ENCODE results near the gene ZBTB32.

ZBTB32 gene

DNA sequence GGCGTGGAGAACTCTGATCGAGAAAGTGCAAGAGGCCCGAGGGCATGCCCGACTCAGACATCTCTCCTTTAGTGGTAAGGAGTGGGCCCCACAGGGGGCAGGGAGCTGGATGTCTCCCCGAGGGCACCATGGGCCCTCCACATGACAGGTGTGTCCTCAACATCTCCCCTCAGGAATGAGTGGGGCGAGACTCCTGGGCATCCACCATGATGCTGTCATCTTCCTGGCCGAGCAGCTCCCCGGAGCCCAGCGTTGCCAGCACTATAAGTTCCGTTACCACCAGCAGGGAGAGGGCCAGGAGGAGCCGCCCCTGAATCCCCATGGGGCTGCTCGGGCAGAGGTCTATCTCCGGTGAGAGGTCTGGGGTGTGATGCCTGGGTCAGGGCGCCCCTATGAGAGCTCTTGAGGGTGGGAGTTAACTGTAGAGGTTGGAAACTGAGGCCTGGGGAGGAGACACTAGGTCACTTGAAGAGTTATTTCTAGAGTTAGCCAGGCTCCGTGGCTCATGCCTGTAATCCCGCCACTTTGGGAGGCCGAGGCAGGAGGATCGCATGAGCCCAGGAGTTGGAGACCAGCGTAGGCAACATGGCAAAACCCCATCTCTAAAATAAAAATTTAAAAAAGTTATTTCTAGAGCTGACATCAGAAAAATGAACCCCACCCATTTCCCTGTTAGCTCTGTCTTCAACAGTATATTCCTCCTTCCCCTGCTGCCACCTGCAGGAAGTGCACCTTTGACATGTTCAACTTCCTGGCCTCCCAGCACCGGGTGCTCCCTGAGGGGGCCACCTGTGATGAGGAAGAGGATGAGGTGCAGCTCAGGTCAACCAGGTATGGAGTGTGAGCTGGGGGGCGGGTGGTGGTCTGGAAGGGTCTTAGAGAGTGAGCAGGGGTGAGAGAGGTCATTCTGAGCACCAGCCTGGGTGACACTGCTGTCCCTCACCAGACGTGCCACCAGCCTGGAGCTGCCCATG is 32.8 kb downstream of the ZBTB32 start:
- DNase-seq (ENCODE audit: low spot score), result no peak

DNA sequence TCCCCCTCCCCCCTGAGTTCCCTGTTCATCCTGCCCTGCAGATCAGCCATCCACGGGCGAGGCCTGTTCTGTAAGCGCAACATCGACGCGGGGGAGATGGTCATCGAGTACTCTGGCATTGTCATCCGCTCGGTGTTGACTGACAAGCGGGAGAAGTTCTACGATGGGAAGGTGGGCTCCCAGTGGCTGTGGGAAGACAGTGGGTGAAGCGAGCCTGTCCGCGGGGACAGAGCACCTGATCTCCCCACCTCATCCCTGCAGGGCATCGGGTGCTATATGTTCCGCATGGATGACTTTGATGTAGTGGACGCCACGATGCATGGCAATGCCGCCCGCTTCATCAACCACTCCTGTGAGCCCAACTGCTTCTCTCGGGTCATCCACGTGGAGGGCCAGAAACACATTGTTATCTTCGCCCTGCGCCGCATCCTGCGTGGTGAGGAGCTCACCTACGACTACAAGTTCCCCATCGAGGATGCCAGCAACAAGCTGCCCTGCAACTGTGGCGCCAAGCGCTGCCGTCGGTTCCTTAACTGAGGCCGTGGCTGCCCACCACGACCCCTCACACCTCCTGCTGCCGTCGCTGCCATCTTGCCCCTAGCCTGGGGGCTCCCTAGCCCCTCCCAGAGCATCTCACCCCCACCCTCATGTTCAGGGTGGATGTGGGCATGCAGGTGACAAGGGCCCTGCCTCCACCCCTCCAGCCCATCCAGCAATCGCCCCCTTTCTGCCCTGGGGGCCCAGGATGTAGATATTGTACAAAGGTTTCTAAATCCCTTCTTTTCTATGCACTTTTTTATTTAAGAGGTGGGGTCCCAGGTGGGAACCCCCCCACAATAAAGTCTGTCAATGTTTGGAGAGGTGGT is 33.9 kb downstream of the ZBTB32 start:
- no peak for DNase-seq (ENCODE audit: low spot score)

GRCh38 chr19:35738887-35739229 is 34.5 kb downstream of the ZBTB32 start:
- no peak for DNase-seq (ENCODE audit: low spot score)

DNA sequence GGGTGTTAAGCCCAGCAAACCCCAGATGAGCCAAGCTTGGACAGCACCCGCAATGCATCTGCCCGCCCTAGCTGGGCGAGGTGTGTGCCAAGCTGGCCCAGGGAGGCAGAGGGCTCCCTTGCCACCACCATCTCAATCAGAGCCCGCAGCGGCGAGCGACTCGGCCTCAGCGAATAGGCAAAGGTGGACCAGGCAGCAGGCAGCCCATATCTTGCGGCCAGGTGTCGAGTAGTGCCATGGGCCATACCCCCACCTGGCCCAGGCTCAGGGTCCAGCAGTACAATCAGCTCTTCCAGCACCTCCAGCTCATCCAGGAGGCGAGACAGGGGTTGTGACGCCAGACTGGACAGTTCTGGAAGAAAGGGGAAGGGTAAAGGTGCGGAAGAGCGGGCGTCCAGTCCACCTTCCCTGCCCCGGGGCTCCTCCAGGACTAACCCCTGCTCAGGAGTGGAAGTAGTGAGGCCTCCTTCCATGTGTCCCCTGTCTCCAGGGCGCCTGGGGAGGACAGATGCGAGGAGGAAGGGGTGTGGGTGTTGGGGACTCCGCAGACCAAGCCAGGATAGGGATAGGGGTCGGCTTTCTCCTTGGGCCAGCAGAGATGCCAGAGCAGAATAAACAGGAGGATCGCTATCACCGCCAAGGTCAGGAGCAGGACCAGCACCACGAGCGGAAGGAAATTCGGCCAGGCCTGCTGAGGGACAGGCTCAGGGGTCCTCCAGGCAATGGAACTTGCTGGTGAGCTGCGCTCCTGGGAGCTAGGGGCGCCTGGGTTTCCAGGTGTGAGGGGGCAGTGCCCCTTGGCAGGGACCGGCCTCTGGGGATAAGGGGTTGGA is 35.1 kb downstream of the ZBTB32 start:
- no peak for DNase-seq (ENCODE audit: low spot score)

- no peak for DNase-seq (ENCODE audit: low spot score)
Measured at GRCh38 chr19:35740108-35740422, 35.7 kb downstream of the ZBTB32 start.

GRCh38 chr19:35740423-35741202 is 36.3 kb downstream of the ZBTB32 start:
- peak; percentile 93 for DNase-seq (ENCODE audit: low spot score)

- no peak for DNase-seq (ENCODE audit: low spot score)
Measured at GRCh38 chr19:35741203-35741515, 36.8 kb downstream of the ZBTB32 start.

DNA sequence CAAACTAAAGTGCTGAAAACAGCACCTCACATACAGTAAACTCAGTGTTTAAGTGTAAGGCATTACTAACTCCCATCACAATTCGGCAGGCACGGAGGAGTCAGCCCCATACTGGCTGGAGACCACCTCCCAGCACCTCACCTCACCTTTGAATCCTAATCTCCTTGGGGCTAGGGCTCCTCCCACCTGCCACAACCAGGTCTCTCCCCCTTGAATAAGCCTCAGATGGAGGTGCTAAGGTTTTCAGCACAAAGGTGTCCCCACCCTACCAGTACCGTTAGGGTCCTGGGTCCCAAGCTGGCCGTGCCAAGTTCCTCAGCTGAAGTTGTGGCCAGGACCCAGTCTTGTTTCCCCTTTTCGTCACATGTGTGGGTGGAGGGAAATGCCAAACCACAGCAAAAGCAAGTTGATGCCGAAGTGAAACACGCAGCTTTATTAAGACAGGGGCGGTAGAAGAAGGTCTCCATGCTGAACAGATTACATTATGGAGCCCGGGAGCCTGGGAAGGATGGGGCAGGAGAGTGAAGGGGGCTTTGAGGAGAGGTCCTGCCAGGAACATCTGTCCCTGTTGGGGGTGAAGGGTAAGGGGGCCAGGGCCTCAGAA is 37.9 kb downstream of the ZBTB32 start, which contains the start of gene IGFLR1:
Gene IGFLR1 (minus strand): TSS at position 332 of the 604 bp plus-strand sequence. CDS start 1,272 bp downstream, outside the sequence.
- peak; percentile 69 for DNase-seq (ENCODE audit: low spot score)

DNA sequence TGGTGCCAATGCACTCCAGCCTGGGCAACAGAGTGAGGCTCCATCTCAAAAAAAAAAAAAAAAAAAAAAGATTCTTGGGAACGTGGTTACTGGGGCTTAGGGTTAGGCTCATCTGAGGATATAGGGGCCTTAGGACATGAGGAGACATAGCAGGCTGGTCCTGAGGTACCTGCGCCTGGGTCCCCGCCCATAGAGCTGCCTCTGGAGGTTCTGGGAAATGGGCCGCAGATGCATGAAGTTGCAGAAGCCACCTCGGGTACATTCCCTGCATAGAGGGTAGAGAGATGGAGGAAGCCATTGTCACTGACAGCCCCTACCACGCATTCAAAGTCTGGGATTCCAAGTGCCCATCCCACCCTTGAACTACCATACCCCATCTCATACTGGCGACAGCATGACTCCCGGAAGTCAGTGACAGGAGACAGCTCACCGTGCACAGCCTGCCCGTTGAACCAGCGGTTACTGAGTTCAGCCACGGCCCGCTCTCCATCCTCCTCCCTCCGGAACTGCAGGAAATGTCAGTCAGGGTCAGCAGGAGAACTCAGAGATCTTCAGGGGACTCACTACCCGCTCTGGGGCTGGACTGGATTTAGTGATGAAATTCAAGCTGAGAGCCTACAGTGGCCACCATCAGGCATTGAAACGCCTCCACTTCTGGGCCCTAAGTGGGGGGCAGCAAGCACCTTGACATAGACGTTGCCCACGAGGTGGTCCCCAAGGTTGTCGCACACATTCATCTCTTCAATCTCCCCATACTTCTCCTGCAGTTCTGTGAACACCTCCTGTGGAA is 39.5 kb downstream of the ZBTB32 start:
- no peak for DNase-seq (ENCODE audit: low spot score)

- DNase-seq (ENCODE audit: low spot score), result peak; percentile 95
Measured at GRCh38 chr19:35744430-35745327, 40.3 kb downstream of the ZBTB32 start.

DNA sequence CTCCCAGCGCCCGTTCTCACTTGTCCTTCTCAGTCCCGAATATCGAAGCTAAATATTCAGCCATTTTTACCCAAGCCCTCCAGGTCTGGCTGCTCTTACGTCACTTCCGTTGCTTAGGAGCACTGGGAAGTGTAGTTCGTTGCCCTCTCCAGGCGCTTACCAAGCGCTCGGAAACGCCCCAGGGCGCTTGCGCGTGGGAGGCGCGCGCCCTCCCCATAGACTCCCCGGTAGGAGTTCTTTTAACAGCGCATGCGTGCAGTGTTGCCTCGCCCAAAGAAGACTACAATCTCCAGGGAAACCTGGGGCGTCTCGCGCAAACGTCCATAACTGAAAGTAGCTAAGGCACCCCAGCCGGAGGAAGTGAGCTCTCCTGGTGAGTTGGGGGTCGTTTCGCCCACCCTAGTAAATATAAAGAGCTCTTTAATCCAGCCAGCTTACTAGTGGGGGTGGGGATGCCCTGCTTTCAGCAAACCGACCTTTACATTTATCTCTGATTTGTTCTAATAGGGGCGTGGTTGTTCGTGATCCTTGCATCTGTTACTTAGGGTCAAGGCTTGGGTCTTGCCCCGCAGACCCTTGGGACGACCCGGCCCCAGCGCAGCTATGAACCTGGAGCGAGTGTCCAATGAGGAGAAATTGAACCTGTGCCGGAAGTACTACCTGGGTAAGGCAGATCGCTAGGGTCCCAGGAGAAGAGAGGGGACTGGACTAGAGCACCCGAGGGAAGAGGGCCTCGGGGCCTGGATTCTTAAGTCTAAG is 41.1 kb downstream of the ZBTB32 start, which contains the start of the genes PSENEN and U2AF1L4:
Gene PSENEN (plus strand): TSS at position 324 of the 759 bp plus-strand sequence. CDS start 280 bp downstream, at position 604.
Gene U2AF1L4 (minus strand): TSS at position 91 of the 759 bp plus-strand sequence. CDS start 27 bp downstream, at position 64.
- DNase-seq (ENCODE audit: low spot score), result peak; percentile 99

GRCh38 chr19:35746087-35746462 is 41.7 kb downstream of the ZBTB32 start:
- no peak for DNase-seq (ENCODE audit: low spot score)

DNA sequence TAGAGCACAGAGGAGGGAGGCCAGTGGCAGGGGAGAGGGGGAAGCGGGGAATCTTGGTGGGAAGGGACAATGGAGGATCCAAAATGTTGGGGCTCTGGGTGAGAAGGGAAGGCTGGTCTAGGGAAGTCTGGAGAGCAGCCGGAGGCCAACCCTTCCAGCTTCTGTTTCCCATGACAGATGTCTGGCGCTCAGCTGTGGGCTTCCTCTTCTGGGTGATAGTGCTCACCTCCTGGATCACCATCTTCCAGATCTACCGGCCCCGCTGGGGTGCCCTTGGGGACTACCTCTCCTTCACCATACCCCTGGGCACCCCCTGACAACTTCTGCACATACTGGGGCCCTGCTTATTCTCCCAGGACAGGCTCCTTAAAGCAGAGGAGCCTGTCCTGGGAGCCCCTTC is 42.2 kb downstream of the ZBTB32 start:
- no peak for DNase-seq (ENCODE audit: low spot score)

GRCh38 chr19:35748106-35749020 is 44.0 kb downstream of the ZBTB32 start, which contains the start of gene LIN37:
TSS of gene LIN37 (plus strand) at chr19:35748576. CDS start at chr19:35748725, 149 bp downstream.
- DNase-seq (ENCODE audit: low spot score), result peak; percentile 99

- no peak for DNase-seq (ENCODE audit: low spot score)
Measured at GRCh38 chr19:35750167-35750566, 45.8 kb downstream of the ZBTB32 start.

DNA sequence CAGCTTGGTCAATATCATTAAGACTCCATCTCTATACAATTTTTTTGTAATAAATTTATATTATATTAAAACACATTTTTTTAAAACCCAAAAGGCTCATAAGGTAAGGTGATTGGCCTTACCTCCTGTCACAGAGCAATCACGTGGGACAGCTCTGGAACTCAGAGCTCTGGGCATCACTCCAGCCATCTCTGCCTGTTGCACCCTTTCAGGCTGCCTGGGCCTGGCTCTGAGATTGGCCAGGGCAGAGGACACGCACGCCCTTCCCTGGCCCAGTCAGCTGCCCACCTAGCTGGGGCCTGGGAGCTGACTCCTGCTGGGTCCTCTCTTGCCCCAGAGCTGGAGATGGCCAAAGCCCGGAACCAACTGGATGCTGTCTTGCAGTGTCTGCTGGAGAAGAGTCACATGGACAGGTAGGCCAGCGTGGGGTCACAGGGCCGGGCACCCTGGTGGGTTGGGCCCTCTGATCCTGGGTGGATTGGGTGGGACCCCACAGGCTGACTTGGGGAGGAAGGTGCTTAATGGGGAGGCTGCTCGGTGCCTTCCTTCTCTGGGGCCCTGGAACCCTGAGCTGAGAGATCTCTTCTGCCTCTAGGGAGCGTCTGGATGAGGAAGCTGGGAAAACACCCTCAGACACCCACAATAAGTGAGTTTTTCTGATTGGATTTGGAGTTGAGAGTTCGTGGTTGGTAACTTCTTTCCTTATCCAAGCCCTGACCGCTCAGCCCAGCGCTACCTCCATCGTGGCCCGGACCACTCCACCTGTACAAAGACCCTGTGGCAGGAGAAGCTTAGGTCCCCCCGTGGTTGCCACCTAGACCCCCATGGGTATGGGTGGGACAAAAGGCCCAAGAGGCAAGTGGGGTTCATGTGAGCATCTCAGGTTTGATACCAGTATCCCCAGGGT is 47.7 kb downstream of the ZBTB32 start:
- DNase-seq (ENCODE audit: low spot score), result no peak
